PC-9 (cell line): Measurements from ENCODE around the gene ERGIC2.

Experiments
- CTCF ChIP-seq: fragments of 200-600 bp; sonication (generic); conservative IDR thresholded peaks from 2 replicates; pipeline ENCODE4 v1.6.1; 2017; ENCODE audit warnings: mixed run types, antibody characterized with exemption, mild to moderate bottlenecking, moderate library complexity
- EZH2 ChIP-seq: fragments of 200-600 bp; sonication (generic); IDR thresholded peaks from 2 replicates; pipeline ENCODE4 v1.8.0; 2017; ENCODE audit warnings: antibody characterized with exemption, low read depth

- TF ChIP-seq CTCF (no peak), EZH2 (no peak)
Observed at GRCh38 chr12:29310899-29311298, 70.1 kb downstream of the ERGIC2 start.
